Measurements from ENCODE around the gene EVX1. TPM values are rescaled to one million over a fixed set of nuclear protein-coding genes. Genes with fewer than 3 reads are reported as not detected.

Gene EVX1
- total RNA-seq, 2 experiments from 2014 or later, result not detected

- Mint-ChIP-seq H3K27me3 (peaks cover 95% of the 10 kb centered on the region), H3K4me1 (peaks cover 11% of the 10 kb centered on the region), H3K36me3 (no peaks in the 10 kb centered on the region), H3K9me3 (ENCODE audit: low read depth) (no peaks in the 10 kb centered on the region), H3K4me3 (no peak overlapping the region), H3K27ac (peak overlapping the region; percentile 33)
- CTCF ChIA-PET, result no interaction called here
- DNase-seq (no peak), ATAC-seq (no peak)
Observed at GRCh38 chr7:27244488-27245123, 2.0 kb downstream of the EVX1 start.

- CTCF ChIA-PET, result interaction anchor here (0.9 kb wide), 1 partner anchor 95 kb away, joined by 3 read pairs; no protein-coding TSS in a partner anchor
- H3K4me3 Mint-ChIP-seq, result no peak overlapping the region
- H3K27me3 Mint-ChIP-seq, result peaks cover 95% of the 10 kb centered on the region
- H3K9me3 Mint-ChIP-seq (ENCODE audit: low read depth), result no peaks in the 10 kb centered on the region
- H3K36me3 Mint-ChIP-seq, result no peaks in the 10 kb centered on the region
- no peak for ATAC-seq
- no peak overlapping the region for H3K27ac Mint-ChIP-seq
- no peak for DNase-seq
- H3K4me1 Mint-ChIP-seq, result peaks cover 9% of the 10 kb centered on the region
Observed at GRCh38 chr7:27245124-27245797, 2.7 kb downstream of the EVX1 start.

GRCh38 chr7:27245798-27246691 is 3.4 kb downstream of the EVX1 start:
- H3K27ac Mint-ChIP-seq, result no peak overlapping the region
- ATAC-seq, result no peak
- H3K4me3 Mint-ChIP-seq, result no peak overlapping the region

GRCh38 chr7:27247000-27247399 is 4.4 kb downstream of the EVX1 start:
- Mint-ChIP-seq H3K36me3 (no peaks in the 10 kb centered on the region), H3K27me3 (peaks cover 93% of the 10 kb centered on the region), H3K4me1 (peaks cover 11% of the 10 kb centered on the region), H3K27ac (no peak overlapping the region), H3K4me3 (no peak overlapping the region), H3K9me3 (ENCODE audit: low read depth) (no peaks in the 10 kb centered on the region)
- ATAC-seq (no peak), DNase-seq (no peak)
- CTCF ChIA-PET, result interaction anchor here (1.3 kb wide), 1 partner anchor 51 kb away, joined by 5 read pairs; no protein-coding TSS in a partner anchor

More at GRCh38 chr7:27245798-27246691, 3.4 kb downstream of the EVX1 start:
- CTCF ChIA-PET, result interaction anchor here (0.5 to 0.9 kb wide), 2 partner anchors 92 to 96 kb away, joined by 3 read pairs; no protein-coding TSS in a partner anchor
- Mint-ChIP-seq H3K4me1 (peaks cover 10% of the 10 kb centered on the region), H3K9me3 (ENCODE audit: low read depth) (no peaks in the 10 kb centered on the region), H3K36me3 (no peaks in the 10 kb centered on the region), H3K27me3 (peaks cover 95% of the 10 kb centered on the region)
- no peak for DNase-seq

- H3K4me1 Mint-ChIP-seq, result peaks cover 7% of the 10 kb centered on the region
- H3K27ac Mint-ChIP-seq, result no peak overlapping the region
- ATAC-seq, result no peak
- CTCF ChIA-PET, result interaction anchor here (1.3 kb wide), 1 partner anchor 52 kb away, joined by 5 read pairs; no protein-coding TSS in a partner anchor
- H3K4me3 Mint-ChIP-seq, result no peak overlapping the region
- no peak for DNase-seq
- no peaks in the 10 kb centered on the region for H3K36me3 Mint-ChIP-seq
- H3K9me3 Mint-ChIP-seq (ENCODE audit: low read depth), result no peaks in the 10 kb centered on the region
- H3K27me3 Mint-ChIP-seq, result peaks cover 93% of the 10 kb centered on the region
Observed at GRCh38 chr7:27247452-27248426, 5.1 kb downstream of the EVX1 start.

GRCh38 chr7:27248427-27248806 is 5.8 kb downstream of the EVX1 start:
- DNase-seq (no peak), ATAC-seq (no peak)
- H3K36me3 Mint-ChIP-seq, result no peaks in the 10 kb centered on the region
- H3K4me3 Mint-ChIP-seq, result no peak overlapping the region
- H3K9me3 Mint-ChIP-seq (ENCODE audit: low read depth), result no peaks in the 10 kb centered on the region
- CTCF ChIA-PET, result interaction anchor here (1.3 kb wide), 1 partner anchor 52 kb away, joined by 5 read pairs; no protein-coding TSS in a partner anchor
- H3K4me1 Mint-ChIP-seq, result peaks cover 6% of the 10 kb centered on the region
- H3K27me3 Mint-ChIP-seq, result peaks cover 96% of the 10 kb centered on the region
- no peak overlapping the region for H3K27ac Mint-ChIP-seq

- Mint-ChIP-seq H3K9me3 (ENCODE audit: low read depth) (no peaks in the 10 kb centered on the region), H3K36me3 (no peaks in the 10 kb centered on the region), H3K4me3 (no peak overlapping the region), H3K27me3 (peaks cover 97% of the 10 kb centered on the region), H3K27ac (no peak overlapping the region), H3K4me1 (peaks cover 4% of the 10 kb centered on the region)
- CTCF ChIA-PET, result no interaction called here
- ATAC-seq (no peak), DNase-seq (no peak)
Observed at GRCh38 chr7:27248911-27249723, 6.5 kb downstream of the EVX1 start.

GRCh38 chr7:27249724-27250556 is 7.3 kb downstream of the EVX1 start:
- peaks cover 98% of the 10 kb centered on the region for H3K27me3 Mint-ChIP-seq
- CTCF ChIA-PET, result no interaction called here
- no peaks in the 10 kb centered on the region for H3K9me3 Mint-ChIP-seq (ENCODE audit: low read depth)
- H3K27ac Mint-ChIP-seq, result no peak overlapping the region
- DNase-seq (no peak), ATAC-seq (no peak)
- peaks cover 3% of the 10 kb centered on the region for H3K4me1 Mint-ChIP-seq
- no peaks in the 10 kb centered on the region for H3K36me3 Mint-ChIP-seq
- H3K4me3 Mint-ChIP-seq, result no peak overlapping the region

GRCh38 chr7:27250557-27251070 is 8.0 kb downstream of the EVX1 start:
- ATAC-seq (no peak), DNase-seq (no peak)
- Mint-ChIP-seq H3K9me3 (ENCODE audit: low read depth) (no peaks in the 10 kb centered on the region), H3K27me3 (peaks cover 94% of the 10 kb centered on the region), H3K4me1 (peaks cover 3% of the 10 kb centered on the region), H3K36me3 (no peaks in the 10 kb centered on the region), H3K4me3 (no peak overlapping the region), H3K27ac (no peak overlapping the region)
- CTCF ChIA-PET, result interaction anchor here (0.9 kb wide), 1 partner anchor 11 kb away, joined by 3 read pairs; no protein-coding TSS in a partner anchor

- H3K4me3 Mint-ChIP-seq, result no peak overlapping the region
- ATAC-seq, result no peak
- H3K27ac Mint-ChIP-seq, result no peak overlapping the region
- H3K27me3 Mint-ChIP-seq, result peaks cover 88% of the 10 kb centered on the region
- no peaks in the 10 kb centered on the region for H3K36me3 Mint-ChIP-seq
- no peak for DNase-seq
- H3K4me1 Mint-ChIP-seq, result peaks cover 3% of the 10 kb centered on the region
- CTCF ChIA-PET, result interaction anchor here (0.9 kb wide), 1 partner anchor 12 kb away, joined by 3 read pairs; no protein-coding TSS in a partner anchor
- no peaks in the 10 kb centered on the region for H3K9me3 Mint-ChIP-seq (ENCODE audit: low read depth)
Observed at GRCh38 chr7:27251136-27251651, 8.6 kb downstream of the EVX1 start.

Data from activated CD8-positive, alpha-beta memory T cell treated with anti-CD3 and anti-CD28 coated beads, Interleukin-2, amount 10 ng/mL, durations not matched to agents 7 days and 5 days (primary cell).